DND-41 (cell line): ENCODE results near the gene OSBPL3.

Experiments
- ATAC-seq: fragments of 200-7000 bp; cut with Tn5 transposase; 3 replicates; pipeline ENCODE4 v1.9.1; 2021; ENCODE audit warnings: low read depth; ENCODE audit not compliant: insufficient read depth
- DNase-seq: peaks from one replicate; pipeline ENCODE4 v3.0.0-alpha.2; 2020
- H2AFZ ChIP-seq: 2 replicates; pipeline ENCODE4 v1.6.0; 2012; ENCODE audit warnings: low read depth, low read length
- H3K27ac ChIP-seq: 2 replicates; pipeline ENCODE4 v1.5.1; 2012; ENCODE audit warnings: low read length, inconsistent platforms
- H3K27me3 ChIP-seq: fragments of 200-600 bp; sonication (generic); 2 replicates; pipeline ENCODE4 v1.6.0; 2012; ENCODE audit warnings: low read length, mild to moderate bottlenecking, inconsistent platforms; ENCODE audit not compliant: insufficient read depth, poor library complexity
- H3K36me3 ChIP-seq: 2 replicates; pipeline ENCODE4 v1.5.1; 2012; ENCODE audit warnings: low read length, inconsistent platforms; ENCODE audit not compliant: insufficient read depth
- H3K4me1 ChIP-seq: 2 replicates; pipeline ENCODE4 v1.5.1; 2012; ENCODE audit warnings: mild to moderate bottlenecking, low read length; ENCODE audit not compliant: insufficient read depth
- H3K4me2 ChIP-seq: 2 replicates; pipeline ENCODE4 v1.6.0; 2012; ENCODE audit warnings: mild to moderate bottlenecking, moderate library complexity, low read length, inconsistent platforms; ENCODE audit not compliant: insufficient read depth
- H3K4me3 ChIP-seq, 2 experiments: fragments of 200-600 bp in 1 of 2; shearing (Covaris generic) in 1 of 2; 2 replicates each; pipeline ENCODE4 v1.5.1; 2012 to 2016; ENCODE audit warnings: inconsistent platforms in 2 of 2, low read length in 2 of 2, mild to moderate bottlenecking in 2 of 2, low read depth in 1 of 2, moderate library complexity in 1 of 2
- H3K79me2 ChIP-seq: 2 replicates; pipeline ENCODE4 v1.6.0; 2012; ENCODE audit warnings: low read length, inconsistent platforms; ENCODE audit not compliant: insufficient read depth
- H3K9ac ChIP-seq: 2 replicates; pipeline ENCODE4 v1.6.0; 2012; ENCODE audit warnings: low read depth, mild to moderate bottlenecking, inconsistent platforms, low read length, moderate library complexity
- H3K9me3 ChIP-seq: 2 replicates; pipeline ENCODE4 v1.5.1; 2012; ENCODE audit warnings: low read length, moderate library complexity, mild to moderate bottlenecking, inconsistent platforms; ENCODE audit not compliant: insufficient read depth, severe bottlenecking
- H4K20me1 ChIP-seq: 2 replicates; pipeline ENCODE4 v1.6.0; 2012; ENCODE audit warnings: low read length; ENCODE audit not compliant: insufficient read depth
- EZH2 ChIP-seq: IDR thresholded peaks from 3 replicates; pipeline ENCODE4 v1.6.1; 2012; ENCODE audit warnings: borderline replicate concordance, low read depth, mild to moderate bottlenecking, moderate library complexity, low read length, inconsistent platforms; ENCODE audit not compliant: severe bottlenecking
- TF ChIP-seq, protein P1 (sequence below): IDR thresholded peaks from 2 replicates; pipeline ENCODE4 v1.5.1; 2012; ENCODE audit warnings: borderline replicate concordance, low read length, moderate library complexity, mild to moderate bottlenecking; ENCODE audit not compliant: poor library complexity, severe bottlenecking; ENCODE audit errors: extremely low read depth

The OSBPL3 gene

DNA sequence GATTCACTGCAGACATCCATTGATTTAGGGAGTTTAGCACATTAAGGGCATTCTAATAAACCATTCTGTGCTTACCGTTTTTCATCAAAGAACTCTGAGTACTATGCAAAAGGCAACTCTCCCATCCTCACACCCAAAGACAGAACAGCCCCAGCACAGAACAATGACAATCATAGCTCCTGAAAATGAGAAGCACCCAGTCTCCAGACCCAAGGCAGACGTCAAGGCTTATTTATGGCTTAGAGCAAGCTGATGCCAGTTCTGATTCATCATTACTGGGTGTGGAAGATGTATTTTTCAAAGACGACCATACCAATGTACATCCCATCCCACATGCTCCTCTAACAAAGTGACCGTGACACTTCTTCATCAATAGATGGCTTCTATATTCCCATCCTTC, 67.6 kb downstream of the OSBPL3 start:
- peak overlapping the region; percentile 81 for H3K27ac ChIP-seq
- ATAC-seq (no peak), DNase-seq (no peak)
- peaks cover 6% of the 10 kb centered on the region; the same call in 1 of the 2 replicates for H4K20me1 ChIP-seq
- H3K4me2 ChIP-seq, result no peak overlapping the region; the same call in 1 of the 2 replicates
- peaks cover 76% of the 10 kb centered on the region for H3K4me1 ChIP-seq
- no peak overlapping the region for H3K4me3 ChIP-seq
- no peaks in the 10 kb centered on the region for H3K9me3 ChIP-seq
- no peak overlapping the region for H3K9ac ChIP-seq
- no peak overlapping the region for H2AFZ ChIP-seq
- no peak for TF ChIP-seq EZH2
- TF ChIP-seq, protein P1, sequence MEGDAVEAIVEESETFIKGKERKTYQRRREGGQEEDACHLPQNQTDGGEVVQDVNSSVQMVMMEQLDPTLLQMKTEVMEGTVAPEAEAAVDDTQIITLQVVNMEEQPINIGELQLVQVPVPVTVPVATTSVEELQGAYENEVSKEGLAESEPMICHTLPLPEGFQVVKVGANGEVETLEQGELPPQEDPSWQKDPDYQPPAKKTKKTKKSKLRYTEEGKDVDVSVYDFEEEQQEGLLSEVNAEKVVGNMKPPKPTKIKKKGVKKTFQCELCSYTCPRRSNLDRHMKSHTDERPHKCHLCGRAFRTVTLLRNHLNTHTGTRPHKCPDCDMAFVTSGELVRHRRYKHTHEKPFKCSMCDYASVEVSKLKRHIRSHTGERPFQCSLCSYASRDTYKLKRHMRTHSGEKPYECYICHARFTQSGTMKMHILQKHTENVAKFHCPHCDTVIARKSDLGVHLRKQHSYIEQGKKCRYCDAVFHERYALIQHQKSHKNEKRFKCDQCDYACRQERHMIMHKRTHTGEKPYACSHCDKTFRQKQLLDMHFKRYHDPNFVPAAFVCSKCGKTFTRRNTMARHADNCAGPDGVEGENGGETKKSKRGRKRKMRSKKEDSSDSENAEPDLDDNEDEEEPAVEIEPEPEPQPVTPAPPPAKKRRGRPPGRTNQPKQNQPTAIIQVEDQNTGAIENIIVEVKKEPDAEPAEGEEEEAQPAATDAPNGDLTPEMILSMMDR, result no peak
- no peaks in the 10 kb centered on the region for H3K36me3 ChIP-seq
- peaks cover 61% of the 10 kb centered on the region for H3K79me2 ChIP-seq
- H3K27me3 ChIP-seq, result no peaks in the 10 kb centered on the region

DNA sequence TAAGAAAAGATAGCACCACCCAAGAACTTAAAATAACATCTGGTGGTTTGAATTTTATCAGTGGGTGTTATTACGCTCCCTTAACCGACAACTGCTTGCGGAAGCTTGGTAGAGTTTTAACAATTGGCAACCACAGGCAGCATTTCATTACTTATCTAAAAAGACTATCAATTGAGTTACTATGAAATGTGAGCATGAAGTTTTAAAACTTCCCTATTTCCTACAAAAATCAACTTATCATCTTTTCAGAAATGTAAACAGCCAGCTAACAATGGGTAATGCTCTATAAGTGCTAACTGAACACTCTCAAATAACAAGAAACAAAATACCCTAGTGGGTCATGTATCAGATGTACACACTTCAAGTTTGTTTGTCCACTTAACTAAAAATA, 68.8 kb downstream of the OSBPL3 start:
- Histone ChIP-seq H3K4me3 (no peak overlapping the region), H3K27ac (peak overlapping the region; percentile 81), H3K27me3 (no peaks in the 10 kb centered on the region), H3K79me2 (peaks cover 58% of the 10 kb centered on the region), H3K4me2 (peak overlapping the region; percentile 50), H4K20me1 (peaks cover 6% of the 10 kb centered on the region; the same call in 1 of the 2 replicates), H3K9me3 (no peaks in the 10 kb centered on the region), H2AFZ (no peak overlapping the region), H3K9ac (peak overlapping the region; percentile 32), H3K4me1 (peaks cover 76% of the 10 kb centered on the region), H3K36me3 (no peaks in the 10 kb centered on the region)
- ATAC-seq (peak; percentile 79), DNase-seq (peak; percentile 57)
- TF ChIP-seq EZH2, result no peak
- TF ChIP-seq, protein P1, result no peak

DNA sequence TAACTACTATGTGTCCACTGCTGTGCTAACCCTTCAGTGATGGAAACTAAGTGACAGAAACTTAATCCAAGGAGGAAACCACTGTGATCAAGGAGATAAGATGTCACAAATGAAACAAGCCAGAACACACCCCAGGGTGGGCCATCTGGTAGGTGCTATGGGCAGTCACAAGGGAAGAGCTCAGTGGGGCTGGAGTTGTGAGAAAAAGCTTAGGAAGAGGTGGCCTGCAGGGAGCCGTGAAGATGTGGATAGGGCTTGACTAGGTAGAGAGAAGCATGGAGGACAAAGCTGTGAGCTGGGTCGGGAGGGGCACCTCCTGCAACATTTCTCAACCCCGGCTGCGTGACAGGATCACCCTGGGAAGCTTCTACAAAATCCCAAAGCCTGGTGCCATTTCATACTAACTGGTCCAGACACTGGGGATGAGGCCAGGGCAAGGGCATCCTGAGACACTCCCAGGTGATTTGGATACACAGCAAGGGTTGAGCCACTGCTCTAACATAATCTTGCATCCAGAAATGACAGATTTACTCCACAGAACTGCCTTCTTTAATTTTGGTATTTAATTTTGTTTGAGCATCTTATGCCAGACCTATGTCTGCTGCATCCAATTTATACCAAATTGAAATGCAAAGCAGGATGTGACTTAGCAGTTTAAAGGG, 69.3 kb downstream of the OSBPL3 start:
- H3K4me1 ChIP-seq, result peaks cover 76% of the 10 kb centered on the region
- H3K27me3 ChIP-seq, result no peaks in the 10 kb centered on the region
- peak overlapping the region; percentile 50 for H3K4me2 ChIP-seq
- H3K27ac ChIP-seq, result peak overlapping the region; percentile 81
- H3K4me3 ChIP-seq, result no peak overlapping the region
- TF ChIP-seq, protein P1, result no peak
- no peak for TF ChIP-seq EZH2
- ATAC-seq (peak; percentile 66), DNase-seq (peak; percentile 66)
- peaks cover 59% of the 10 kb centered on the region for H3K79me2 ChIP-seq
- H3K9ac ChIP-seq, result peak overlapping the region; percentile 34
- peaks cover 6% of the 10 kb centered on the region; the same call in 1 of the 2 replicates for H4K20me1 ChIP-seq
- H2AFZ ChIP-seq, result no peak overlapping the region
- no peaks in the 10 kb centered on the region for H3K9me3 ChIP-seq
- no peaks in the 10 kb centered on the region for H3K36me3 ChIP-seq
